Left kidney (tissue), 2 donors: Measurements from ENCODE around the gene SCCPDH. TPM values are rescaled to one million over a fixed set of nuclear protein-coding genes. Genes with fewer than 3 reads are reported as not detected.

Experiments
- DNase-seq: peaks from one replicate; pipeline ENCODE4 v3.0.0-alpha.2; 2013
- polyA plus RNA-seq: library from polyadenylated mRNA; unstranded; fragments of 120-200 nt; gene quantifications from one replicate; pipeline ENCODE4 v1.2.1, GENCODE V29; 2013; ENCODE audit not compliant: insufficient read length

SCCPDH gene
- polyA plus RNA-seq, 1 donor: 50.4 TPM

DNA sequence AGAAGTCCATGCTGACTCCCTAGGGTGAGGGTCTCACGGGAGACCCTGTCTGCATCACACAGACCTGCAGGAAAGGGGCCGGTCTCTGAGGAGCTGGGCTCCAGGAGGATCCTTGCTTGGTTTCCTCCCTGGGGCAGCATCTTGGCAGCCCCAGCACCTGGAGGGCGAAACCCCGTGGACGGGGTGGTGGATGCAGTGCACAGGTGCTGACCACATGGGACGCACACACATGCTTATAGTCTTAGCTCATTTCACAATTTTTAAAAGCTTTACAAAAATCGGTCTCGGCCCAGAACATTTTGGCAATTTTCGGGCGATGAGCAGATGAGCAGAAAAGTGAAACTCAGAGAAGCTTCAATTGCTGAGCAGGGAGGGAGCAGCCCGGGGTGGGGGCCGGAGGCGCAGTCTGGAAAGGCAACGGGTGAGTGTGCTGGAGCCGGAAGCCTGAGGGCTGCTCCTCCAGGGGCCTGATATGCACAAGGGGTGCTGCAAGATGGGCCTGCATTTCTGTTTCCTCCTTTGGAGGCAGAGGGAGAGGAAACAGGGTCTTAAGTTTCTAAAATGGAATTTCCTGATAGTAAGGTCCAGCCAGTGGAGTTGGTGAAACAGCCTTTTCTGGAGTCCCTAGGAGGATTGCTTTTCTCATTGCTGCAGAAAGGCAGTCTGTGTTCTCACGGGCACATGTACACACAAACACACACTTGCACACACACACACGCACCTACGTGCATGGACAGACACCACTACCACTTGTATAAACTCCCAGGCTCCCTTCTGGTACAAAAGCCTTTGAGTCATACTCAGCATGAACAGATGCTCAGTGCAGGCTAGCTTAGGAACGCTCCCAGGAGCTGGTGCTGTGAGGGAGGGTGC, 60.6 kb downstream of the SCCPDH start:
- DNase-seq: no peak

DNA sequence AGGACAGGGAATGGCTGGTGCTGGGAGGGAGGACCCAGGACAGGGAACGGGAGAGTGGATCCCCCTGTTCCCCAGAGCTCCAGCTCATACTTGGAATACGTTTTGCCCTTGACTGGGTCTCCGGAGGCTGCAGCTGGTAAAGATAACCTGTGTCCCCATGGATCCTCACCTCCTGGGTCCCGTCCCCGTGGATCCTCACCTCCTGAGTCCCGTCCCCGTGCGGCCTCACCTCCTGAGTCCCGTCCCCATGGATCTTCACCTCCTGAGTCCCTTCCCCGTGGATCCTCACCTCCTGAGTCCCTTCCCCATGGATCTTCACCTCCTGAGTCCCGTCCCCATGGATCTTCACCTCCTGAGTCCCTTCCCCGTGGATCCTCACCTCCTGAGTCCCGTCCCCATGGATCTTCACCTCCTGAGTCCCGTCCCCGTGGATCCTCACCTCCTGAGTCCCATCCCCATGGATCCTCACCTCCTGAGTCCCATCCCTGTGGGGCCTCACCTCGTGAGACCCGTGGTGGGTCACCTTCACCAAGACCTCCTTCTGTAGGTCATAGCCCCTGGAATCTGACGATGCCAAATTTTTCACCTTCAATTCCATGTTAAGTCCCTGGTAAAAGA, 61.4 kb downstream of the SCCPDH start:
- no peak for DNase-seq

DNA sequence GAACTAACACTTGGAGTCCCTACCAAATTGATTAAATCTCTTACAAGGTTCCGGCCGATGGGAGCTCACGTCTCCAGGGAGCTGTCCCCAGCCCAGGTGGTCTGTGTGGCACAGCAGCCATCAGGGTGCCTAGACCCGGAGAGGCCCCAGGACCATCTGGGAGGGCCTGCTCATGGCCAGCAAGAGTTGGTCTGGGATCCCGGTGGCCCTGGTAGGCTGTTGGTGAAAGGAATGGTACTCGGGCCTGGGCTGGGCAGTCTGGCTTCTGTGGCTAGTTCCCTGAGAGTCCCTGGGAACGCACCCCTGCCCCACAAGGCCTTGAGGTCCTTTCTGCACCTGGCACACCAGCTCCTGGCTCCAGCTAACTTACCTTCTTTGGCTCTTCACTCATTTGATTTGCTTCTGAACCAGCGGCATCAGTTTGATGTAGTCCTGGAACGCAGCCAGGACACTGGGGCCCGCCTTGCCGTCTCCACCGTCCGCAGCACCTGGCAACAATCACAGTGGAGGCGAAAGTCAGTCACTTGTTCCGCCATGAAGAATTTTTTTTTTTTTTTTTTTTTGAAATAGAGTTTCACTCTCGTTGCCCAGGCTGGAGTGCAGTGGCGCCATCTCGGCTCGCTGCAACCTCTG, 62.5 kb downstream of the SCCPDH start:
- DNase-seq: no peak

DNA sequence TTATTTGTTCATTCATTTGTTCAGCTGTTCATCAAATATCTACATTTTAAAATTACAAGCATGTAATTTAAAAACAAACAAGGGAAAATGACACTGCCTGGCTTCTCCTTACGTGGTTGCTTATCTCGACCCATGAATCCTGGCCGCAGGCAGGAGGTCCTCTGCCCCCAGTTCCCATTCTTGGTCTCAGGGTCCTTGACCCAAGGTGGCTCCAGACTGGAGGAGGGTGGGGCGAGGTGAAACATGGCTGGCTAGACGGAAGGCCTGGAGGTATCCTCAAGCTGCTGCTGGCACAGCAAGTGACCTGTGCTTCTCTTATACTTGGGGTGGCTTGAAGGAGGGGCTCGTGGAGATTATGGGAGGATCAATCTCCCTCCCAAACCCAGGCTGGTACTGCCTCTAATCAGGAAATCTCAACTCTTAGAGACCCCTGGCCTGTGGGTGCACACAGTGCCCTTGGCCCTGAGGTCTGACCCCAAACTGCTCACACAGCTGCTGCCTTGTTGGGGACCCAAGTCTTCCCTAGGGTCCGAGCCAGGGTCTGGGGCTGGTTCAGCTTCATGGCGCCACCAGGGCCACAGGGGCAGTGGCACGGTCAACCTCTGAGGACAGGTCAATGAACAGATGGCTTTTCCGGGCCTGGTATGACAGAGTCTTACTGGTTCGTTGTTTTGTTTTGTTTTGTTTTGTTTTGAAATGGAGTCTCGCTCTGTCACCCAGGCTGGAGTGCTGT, 63.7 kb downstream of the SCCPDH start:
- DNase-seq: no peak

DNA sequence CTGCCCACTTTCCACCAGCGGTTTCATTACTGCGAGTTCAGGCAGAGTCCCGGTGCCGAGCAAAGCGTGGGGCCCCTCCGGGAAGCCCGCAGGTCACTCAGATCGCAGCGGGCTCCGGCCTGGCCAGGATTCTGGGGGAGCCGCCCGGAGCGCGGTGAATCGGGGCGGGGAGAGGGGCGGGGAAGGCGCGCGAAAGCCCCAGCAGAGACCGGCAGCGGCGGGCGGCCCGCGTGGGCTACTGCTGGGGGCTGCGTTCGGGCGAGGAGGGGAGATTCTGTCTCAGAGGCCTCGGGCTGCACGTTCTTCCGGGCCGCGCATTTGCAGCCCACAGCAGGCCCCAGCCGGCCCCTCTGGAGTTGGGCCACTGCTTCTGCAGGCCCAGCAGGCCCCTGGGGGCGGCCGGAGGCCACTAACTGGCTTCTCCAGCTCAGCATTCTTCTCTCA, 64.7 kb downstream of the SCCPDH start:
- no peak for DNase-seq

DNA sequence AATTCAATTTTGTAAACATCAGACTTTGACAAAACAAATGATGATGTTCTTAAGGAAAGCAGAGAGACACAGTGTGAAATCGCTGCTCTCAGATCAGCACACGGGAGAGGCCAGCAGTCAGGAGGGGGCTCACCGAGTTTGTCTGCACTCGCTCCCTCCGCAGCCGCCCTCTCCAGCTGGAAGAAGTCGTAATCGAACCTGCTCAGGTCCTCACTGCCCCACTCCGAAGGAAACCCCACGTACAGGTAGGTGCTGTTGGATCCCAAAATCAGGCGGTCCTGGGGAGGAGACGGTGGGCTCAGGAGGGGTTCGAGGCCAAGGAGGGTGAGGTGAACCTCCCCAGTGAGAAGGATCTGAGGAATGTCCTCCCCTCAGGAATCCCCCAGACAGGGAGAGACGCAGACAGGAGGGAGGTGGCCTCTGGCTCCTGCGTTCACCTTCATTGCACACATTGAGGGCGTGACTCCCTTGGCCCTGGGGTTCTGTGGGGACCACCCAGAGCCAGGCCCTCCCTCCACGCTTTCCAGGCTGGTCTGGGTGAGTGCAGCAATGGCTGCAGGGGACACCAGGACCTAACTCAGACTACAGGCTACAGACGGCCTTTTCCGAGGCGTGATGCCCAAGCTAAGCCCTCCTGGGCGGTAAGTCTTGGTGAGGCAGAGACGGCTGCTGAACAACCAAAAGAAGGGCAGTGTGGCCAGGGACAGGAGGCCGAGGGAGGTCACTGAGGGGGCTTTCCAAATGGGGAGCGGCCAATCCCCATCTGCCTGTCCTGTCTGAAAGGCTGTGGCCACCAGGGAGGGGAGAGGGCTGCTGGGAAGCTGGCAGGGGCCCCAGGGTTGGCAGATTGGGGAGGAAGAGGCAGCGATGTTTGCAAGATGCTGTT, 65.5 kb downstream of the SCCPDH start:
- no peak for DNase-seq

DNA sequence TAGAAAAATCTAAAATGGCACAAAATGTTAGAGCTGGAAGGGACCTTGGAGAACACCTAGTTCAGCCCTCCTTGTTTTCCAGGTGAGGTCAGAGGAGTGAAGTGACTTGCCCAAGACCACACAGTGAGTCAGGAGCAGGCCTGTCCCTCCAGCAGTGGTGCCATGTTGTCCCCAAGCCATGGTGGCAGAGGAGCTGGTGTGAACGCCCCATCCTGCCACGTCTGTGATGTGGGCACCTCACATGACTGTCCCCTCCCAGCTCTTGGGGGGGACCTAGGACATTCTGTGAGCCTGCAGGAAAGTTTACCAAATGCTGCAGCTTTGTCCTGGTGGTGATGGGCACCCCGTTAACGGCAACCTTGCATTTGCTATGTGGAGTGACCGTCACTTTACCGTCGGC, 66.2 kb downstream of the SCCPDH start:
- no peak for DNase-seq

DNA sequence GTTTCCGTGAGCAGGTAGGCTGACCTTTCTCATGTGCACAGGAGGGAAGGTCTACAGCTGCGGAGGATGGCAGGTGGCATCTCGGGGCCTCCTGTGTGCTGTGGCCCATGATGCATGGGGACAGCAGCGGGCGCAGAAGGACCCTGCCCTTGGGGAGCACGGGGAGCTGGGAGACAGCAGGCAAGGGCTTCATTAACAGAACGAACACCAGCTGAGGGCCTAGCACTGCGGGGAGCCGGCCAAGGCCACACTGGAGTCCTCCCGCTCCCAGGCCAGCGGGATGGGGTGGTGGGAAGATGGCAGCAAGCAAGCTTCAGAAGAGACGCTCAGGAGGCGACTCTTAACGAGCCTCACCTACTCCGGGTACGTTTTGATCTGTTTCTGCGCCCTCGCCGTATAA, 66.6 kb downstream of the SCCPDH start:
- DNase-seq: no peak

DNA sequence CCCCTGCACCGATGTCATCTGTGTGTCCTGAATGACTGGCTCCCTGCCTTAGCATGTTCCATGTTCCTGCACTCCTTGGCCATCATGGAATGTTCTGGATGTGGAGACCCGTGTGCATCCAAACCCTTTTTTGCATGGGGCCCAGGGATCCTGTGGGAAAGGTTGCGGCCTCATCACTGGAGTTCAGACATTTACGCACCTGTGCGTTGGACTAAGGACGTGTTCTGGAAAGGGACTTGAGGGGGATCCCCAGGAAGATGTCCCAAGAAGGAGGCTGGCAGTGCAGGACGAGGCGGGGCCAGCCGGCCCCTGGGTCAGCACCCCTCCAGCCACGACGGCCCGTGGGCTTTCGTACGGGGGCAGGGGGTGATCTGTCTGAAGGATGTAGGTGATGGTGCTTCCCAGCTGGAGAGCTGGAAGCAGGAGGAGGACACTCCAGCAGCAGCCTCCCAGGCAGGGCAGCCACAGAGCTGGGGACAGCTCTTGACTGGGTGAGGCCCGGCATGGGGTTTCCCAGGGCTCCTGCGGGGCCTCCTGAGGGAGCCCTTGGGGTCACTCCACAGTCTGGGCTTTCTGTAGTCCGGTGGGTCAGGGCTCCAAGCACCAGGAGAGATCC, 67.2 kb downstream of the SCCPDH start:
- DNase-seq: no peak

DNA sequence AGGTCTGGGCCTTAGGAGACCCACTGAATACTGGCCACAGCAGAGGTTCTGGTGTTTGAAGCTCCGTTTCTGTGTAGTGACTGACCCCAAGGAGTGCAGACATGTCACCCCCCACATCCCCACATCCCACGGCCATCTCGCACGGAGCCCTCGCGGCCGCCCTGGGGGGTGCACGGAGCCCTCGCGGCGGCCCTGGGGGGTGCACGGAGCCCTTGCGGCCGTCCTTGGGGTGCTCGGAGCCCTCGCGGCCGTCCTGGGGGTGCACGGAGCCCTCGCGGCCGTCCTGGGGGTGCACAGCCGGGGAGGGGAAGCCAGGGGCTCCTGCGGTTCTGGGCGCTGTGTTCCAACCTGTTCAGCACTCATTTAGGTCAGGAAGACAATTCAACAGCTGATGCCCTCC, 68.4 kb downstream of the SCCPDH start:
- DNase-seq: no peak

DNA sequence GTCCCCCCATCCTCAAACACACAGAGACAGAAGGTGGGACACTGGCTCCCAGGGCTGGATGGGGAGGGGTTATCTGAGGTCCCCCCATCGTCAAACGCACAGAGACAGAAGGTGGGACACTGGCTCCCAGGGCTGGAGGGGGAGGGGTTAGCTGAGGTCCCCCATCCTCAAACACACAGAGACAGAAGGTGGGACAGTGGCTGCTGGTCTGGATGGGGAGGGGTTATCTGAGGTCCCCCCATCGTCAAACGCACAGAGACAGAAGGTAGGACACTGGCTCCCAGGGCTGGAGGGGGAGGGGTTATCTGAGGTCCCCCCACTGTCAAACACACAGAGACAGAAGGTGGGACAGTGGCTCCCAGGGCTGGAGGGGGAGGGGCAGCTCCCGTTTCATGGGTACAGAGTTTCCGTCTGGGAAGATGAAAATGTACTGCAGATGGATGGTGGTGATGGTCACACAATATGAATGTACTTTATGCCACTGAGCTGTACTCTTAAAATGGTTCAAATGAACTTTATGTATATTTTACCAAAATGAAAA, 69.2 kb downstream of the SCCPDH start:
- DNase-seq: no peak

DNA sequence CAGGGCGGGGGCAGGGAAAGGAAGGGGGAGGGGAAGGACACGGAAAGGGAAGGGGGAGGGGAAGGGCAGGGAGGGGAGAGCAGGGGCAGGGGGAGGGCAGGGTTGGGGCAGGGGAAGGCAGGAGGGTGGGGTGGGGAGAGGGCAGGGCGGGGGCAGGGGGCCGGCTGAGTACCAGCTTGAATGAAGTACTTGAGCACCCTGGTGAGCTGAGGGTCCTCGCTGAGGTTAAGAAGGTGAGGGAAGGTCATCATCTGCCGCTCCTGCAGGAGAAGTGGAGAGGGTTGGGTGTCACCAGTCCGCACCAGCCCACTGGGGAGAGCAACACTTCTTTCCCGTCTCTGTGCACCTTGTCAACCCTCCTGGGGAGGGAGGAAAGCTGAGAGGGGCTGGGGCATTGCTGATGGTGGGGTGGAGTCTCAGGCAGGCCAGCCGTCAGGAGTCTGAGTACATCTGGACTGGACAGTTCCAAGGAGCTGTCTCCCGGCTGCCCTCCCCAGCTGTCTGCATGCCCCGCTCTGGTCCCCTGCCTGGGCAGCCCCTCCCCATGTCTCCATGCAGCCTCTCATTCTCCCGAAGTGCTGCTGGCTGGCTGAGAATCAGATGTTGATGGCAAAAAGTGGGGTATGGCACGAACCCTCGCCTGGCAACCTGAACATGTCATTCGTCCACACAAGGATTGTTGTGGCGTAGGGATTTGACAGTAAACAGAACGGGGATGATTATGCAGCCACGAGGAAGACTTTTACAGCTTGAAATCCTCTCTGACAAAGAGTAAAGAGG, 70.0 kb downstream of the SCCPDH start:
- DNase-seq: no peak

DNA sequence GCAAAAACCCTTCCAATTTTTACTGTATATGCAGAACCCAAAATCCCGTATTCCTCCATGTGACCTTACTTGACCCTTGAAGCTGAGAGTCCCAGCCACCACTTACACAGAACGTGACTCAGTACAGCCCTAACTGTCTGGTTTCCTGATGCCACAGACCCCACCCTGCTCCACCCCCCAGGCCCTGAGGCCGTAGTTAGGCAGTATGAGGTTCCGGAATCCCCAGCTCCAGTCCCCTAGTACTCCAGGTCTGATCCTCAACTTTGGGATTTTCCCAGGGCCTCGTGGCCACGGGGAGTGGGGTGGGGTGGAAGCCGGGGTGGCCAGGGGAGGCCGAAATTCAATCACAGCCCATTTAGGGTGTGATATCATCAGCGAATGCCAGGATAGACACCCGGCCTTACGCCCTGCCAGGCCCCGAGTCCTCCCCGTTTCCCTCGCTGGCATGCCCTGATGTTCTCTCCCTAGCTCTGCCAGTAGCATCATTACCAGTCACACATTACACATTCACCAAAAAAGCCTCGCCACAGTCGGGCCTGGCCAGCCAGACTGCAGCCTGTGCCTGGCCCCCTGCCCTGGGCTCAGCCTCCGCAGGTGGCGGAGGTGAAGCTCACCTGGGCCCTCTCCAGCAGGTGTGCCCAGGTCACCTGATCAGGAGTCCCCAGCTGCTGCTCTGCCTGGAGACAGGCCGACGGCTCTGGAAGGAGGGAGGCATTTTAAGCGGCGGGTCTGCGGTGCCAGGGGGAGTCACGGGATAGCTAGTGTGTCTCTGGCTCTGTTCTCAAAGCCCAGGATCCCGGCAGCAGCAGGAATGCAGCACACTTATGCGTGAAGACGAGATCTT, 70.8 kb downstream of the SCCPDH start:
- DNase-seq: no peak

DNA sequence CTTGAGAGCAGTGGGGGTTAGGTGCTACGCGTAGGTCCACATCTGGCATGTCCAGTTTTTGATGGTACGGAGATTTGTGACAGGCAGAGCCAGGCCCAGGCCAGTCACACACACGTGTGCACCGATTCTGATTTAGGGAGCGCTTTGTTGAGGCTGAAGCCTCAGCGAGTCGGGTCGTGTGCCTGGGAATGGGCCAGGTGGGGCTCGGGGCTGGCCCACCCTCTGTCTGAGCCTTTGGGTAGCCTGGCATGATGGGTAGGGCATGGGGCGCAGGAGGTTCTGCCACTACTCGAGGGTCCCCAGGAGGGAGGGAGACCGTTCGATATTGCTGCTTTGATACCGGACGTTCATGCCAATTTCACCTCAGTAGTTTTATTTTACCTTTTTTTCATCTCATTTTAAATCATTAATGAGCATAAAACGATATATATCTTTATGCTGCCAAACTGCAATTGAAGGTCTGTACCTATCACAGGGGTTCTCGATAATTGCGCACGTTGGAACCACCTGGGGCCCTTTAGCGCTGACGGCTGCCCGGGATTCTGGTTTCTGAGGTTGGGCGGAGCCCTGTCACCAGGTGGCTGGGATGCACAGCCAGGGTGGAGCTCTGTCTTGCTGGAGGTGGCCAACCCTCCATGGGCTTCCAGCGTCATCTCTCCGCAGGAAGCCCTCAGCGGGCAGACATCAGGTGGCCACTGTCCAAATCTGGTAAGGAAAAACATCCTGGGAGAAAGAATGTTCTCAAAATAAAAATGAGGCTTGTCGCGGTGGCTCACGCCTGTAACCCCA, 71.9 kb downstream of the SCCPDH start:
- DNase-seq: no peak

DNA sequence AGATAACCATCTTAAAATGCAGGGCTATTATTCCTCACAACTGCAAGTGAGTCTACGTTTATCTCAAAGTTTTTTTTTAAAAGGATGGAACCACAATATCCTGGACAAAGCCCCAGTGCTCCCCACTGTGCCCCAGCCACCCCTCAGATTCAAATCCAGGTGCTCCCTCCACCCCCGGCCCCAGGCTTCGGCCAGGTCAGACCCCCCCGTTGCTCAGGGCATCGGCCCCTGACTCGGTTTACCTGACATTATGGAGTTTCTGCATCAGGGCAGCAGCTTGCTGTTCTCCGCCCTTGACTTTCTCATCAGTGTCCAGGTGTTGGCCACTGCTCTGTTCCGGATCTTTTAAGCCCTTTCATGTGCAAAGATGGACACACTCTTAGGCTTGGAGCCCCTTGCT, 72.9 kb downstream of the SCCPDH start:
- DNase-seq: no peak

DNA sequence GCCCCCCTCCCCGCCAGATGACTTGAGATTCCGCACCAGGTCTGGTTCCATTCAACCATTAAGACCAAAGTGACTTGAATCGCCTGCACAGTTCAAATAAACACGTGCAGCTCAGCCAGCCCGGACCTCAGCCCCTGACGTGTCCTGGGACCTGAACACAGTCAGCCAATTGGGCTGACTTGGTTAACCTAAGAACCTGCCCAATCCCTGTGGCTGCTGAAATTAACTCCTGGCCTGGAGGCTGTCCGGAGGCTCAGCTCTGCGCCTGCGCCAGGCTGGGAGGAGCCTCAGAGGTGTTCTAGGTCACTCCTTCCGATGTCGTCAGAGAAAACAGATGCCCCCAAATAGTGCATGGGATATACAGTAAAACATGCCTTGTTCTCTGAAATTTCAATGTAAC, 73.4 kb downstream of the SCCPDH start:
- DNase-seq: no peak

DNA sequence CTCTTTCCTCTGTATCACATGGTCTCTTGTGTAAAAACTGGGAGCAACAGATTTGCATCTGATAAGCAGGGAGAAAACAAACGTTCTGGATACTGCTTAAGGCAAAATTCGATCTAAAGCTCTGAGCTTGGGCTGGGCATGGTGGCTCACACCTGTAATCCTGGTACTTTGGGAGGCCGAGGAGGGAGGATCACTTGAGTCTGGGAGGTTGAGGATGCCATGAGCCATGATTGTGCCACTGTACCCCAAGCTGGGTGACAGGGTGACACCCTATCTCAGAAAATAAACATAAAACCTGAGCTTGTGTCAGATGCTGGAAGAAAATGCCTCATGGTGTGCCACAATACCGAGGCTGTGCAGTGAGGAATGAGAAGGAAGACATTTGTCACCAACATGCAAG, 73.9 kb downstream of the SCCPDH start:
- DNase-seq: no peak
